GM12892 (cell line): ENCODE data around the gene GAL3ST3.

Experiments used
- POLR2A ChIP-seq: IDR thresholded peaks from 2 replicates; pipeline ENCODE4 v1.6.1; 2011; ENCODE audit warnings: low read depth, low read length, control low read depth
- POLR2AphosphoS5 ChIP-seq: IDR thresholded peaks from 2 replicates; pipeline ENCODE4 v1.6.1; 2011; ENCODE audit warnings: low read depth, low read length, control low read depth
- TAF1 ChIP-seq: IDR thresholded peaks from 2 replicates; pipeline ENCODE4 v1.6.1; 2011; ENCODE audit warnings: low read depth, mild to moderate bottlenecking, control low read depth, low read length, borderline replicate concordance

GRCh38 chr11:66052664-66052982 lies 3.7 kb upstream of the GAL3ST3 start:
- TF ChIP-seq TAF1: no peak
- TF ChIP-seq POLR2A: no peak
- TF ChIP-seq POLR2AphosphoS5: no peak
